ENCODE data around the gene RAB33A. TPM values are rescaled to one million over a fixed set of nuclear protein-coding genes. Genes with fewer than 3 reads are reported as not detected.

Gene RAB33A
- polyA plus RNA-seq, 3 donors = 0.50 to 0.65 (median 0.54) TPM

- no peak for DNase-seq (ENCODE audit: low read depth in 3 of 3, low spot score in 2 of 3)
These were observed 863 bp upstream of the RAB33A start for GRCh38 chrX:130170752-130171445.

- no peak for DNase-seq (ENCODE audit: low read depth in 3 of 3, low spot score in 2 of 3)
These were observed 524 bp downstream of the RAB33A start for GRCh38 chrX:130172127-130172845.

- DNase-seq (ENCODE audit: low read depth in 3 of 3, low spot score in 2 of 3) = no peak
These were observed 1.6 kb downstream of the RAB33A start for GRCh38 chrX:130173190-130173895.

- DNase-seq (ENCODE audit: low read depth in 3 of 3, low spot score in 2 of 3) = no peak
These were observed 2.4 kb downstream of the RAB33A start for GRCh38 chrX:130174045-130174704.

- no peak for DNase-seq (ENCODE audit: low read depth in 3 of 3, low spot score in 2 of 3)
These were observed 3.2 kb downstream of the RAB33A start for GRCh38 chrX:130174937-130175336.

GRCh38 chrX:130176354-130176776 lies 4.6 kb downstream of the RAB33A start:
- DNase-seq (ENCODE audit: low read depth in 3 of 3, low spot score in 2 of 3) = no peak

- no peak for DNase-seq (ENCODE audit: low read depth in 3 of 3, low spot score in 2 of 3)
These were observed 5.2 kb downstream of the RAB33A start for GRCh38 chrX:130176942-130177341.

GRCh38 chrX:130179170-130179569 lies 7.4 kb downstream of the RAB33A start:
- no peak for DNase-seq (ENCODE audit: low read depth in 3 of 3, low spot score in 2 of 3)

GRCh38 chrX:130179579-130180215 lies 7.9 kb downstream of the RAB33A start:
- DNase-seq (ENCODE audit: low read depth in 3 of 3, low spot score in 2 of 3) = no peak

- no peak for DNase-seq (ENCODE audit: low read depth in 3 of 3, low spot score in 2 of 3)
These were observed 12.4 kb downstream of the RAB33A start for GRCh38 chrX:130184168-130184567.

- no peak for DNase-seq (ENCODE audit: low read depth in 3 of 3, low spot score in 2 of 3)
These were observed 13.1 kb downstream of the RAB33A start for GRCh38 chrX:130184857-130185256.

GRCh38 chrX:130186651-130187050 lies 14.9 kb downstream of the RAB33A start:
- DNase-seq (ENCODE audit: low read depth in 3 of 3, low spot score in 2 of 3) = no peak

- DNase-seq (ENCODE audit: low read depth in 3 of 3, low spot score in 2 of 3) = no peak
These were observed 19.0 kb downstream of the RAB33A start for GRCh38 chrX:130190801-130191200.

GRCh38 chrX:130196466-130196865 lies 24.7 kb downstream of the RAB33A start:
- no peak for DNase-seq (ENCODE audit: low read depth in 3 of 3, low spot score in 2 of 3)

GRCh38 chrX:130197464-130197863 lies 25.7 kb downstream of the RAB33A start:
- DNase-seq (ENCODE audit: low read depth in 3 of 3, low spot score in 2 of 3) = no peak

GRCh38 chrX:130204647-130205046 lies 32.9 kb downstream of the RAB33A start:
- DNase-seq (ENCODE audit: low read depth in 3 of 3, low spot score in 2 of 3) = no peak

GRCh38 chrX:130211415-130212186 lies 39.8 kb downstream of the RAB33A start:
- DNase-seq (ENCODE audit: low read depth in 3 of 3, low spot score in 2 of 3) = no peak

GRCh38 chrX:130212371-130212770 lies 40.6 kb downstream of the RAB33A start:
- DNase-seq (ENCODE audit: low read depth in 3 of 3, low spot score in 2 of 3) = no peak

- no peak for DNase-seq (ENCODE audit: low read depth in 3 of 3, low spot score in 2 of 3)
These were observed 41.6 kb downstream of the RAB33A start for GRCh38 chrX:130213376-130213775.

GRCh38 chrX:130216320-130216719 lies 44.6 kb downstream of the RAB33A start:
- DNase-seq (ENCODE audit: low read depth in 3 of 3, low spot score in 2 of 3) = no peak

All from right renal cortex interstitium (tissue), 3 donors.